ENCODE data around the gene PCDHB14.
A peak's percentile ranks its signal among the peaks of the same experiment; 100 is the strongest.
"Not testable (repeated sequence)": the region's sequence is repeated elsewhere in the genome, so short reads cannot be mapped to it uniquely, and the experiment has no call there.

Gene PCDHB14

DNA sequence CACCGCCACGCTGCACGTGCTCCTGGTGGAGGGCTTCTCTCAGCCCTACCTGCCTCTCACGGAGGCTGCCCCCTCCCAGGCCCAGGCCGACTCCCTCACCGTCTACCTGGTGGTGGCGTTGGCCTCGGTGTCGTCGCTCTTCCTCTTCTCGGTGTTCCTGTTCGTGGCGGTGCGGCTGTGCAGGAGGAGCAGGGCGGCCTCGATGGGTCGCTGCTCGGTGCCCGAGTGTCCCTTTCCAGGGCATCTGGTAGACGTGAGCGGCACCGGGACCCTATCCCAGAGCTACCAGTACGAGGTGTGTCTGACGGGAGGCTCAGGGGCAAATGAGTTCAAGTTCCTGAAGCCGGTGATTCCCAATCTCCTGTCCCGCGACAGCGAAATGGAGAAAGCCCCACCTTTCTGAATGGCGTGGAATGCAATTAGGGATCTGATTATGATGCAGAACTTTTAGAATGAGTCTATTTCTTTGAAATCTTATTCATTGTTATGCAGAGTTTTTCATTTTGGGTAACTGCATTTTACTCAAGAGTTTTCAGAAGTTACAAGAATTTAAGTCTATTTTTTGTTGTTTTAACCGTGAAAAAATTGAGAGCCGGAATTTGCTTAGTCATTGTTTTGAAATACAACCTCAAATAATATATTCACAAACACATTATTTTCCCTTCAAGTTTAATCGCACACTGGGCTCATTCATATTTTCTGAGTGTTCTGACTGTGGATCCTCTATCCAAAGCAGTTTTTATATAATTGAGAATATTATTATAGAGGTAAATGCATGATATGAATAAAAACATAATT lies 13.6 kb downstream of the PCDHB14 start:
- H3F3A ChIP-seq (ENCODE audit: insufficient read depth, low read length) = no peaks in the 10 kb centered on the region
- no peaks in the 10 kb centered on the region for H3K79me2 ChIP-seq (ENCODE audit: insufficient read depth, low read length)
- H3K9me2 ChIP-seq (ENCODE audit: low read depth, low read length) = no peaks in the 10 kb centered on the region
- H3K9ac ChIP-seq (ENCODE audit: low read length) = no peak overlapping the region
- H3K4me1 ChIP-seq (ENCODE audit: insufficient read depth, low read length, severe bottlenecking) = no peaks in the 10 kb centered on the region
- H3K36me3 ChIP-seq (ENCODE audit: insufficient read depth, low read length) = no peaks in the 10 kb centered on the region
- no peaks in the 10 kb centered on the region for H3K27me3 ChIP-seq (ENCODE audit: insufficient read depth, low read length)
- TF ChIP-seq CTCF (IDR thresholded peaks at IDR 0.05; ENCODE audit: low read length) = no peak
- no peak for TF ChIP-seq EZH2 (IDR thresholded peaks at IDR 0.05; ENCODE audit: borderline replicate concordance, low read length)
- no peaks in the 10 kb centered on the region for H4K20me1 ChIP-seq (ENCODE audit: insufficient read depth, low read length)
- no peak overlapping the region for H3K4me2 ChIP-seq (ENCODE audit: low read length)
- no peak overlapping the region for H3K27ac ChIP-seq (ENCODE audit: low read depth, low read length, poor library complexity, severe bottlenecking)
- H3K9me3 ChIP-seq (ENCODE audit: low read length) = peaks cover 7% of the 10 kb centered on the region; the same call in 1 of the 2 replicates
- no peak overlapping the region for H2AFZ ChIP-seq (ENCODE audit: low read length)
- H3K4me3 ChIP-seq (ENCODE audit: low read depth, low read length, poor library complexity, severe bottlenecking) = no peak overlapping the region

DNA sequence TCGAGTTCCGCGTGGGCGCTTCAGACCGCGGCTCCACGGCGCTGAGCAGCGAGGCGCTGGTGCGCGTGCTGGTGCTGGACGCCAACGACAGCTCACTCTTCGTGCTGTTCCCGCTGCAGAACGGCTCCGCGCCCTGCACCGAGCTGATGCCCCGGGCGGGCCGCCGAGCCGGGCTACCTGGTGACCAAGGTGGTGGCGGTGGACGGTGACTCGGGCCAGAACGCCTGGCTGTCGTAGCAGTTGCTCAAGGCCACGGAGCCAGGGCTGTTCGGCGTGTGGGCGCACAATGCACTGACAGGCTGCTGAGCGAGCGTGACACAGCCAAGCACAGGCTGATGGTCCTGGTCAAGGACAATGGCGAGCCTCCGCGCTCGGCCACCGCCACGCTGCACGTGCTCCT lies 18.4 kb downstream of the PCDHB14 start:
- H3F3A ChIP-seq (ENCODE audit: insufficient read depth, low read length) = no peaks in the 10 kb centered on the region
- no peak overlapping the region for H3K4me2 ChIP-seq (ENCODE audit: low read length)
- no peak overlapping the region for H3K27ac ChIP-seq (ENCODE audit: low read depth, low read length, poor library complexity, severe bottlenecking)
- no peak overlapping the region for H3K9ac ChIP-seq (ENCODE audit: low read length)
- no peaks in the 10 kb centered on the region for H3K79me2 ChIP-seq (ENCODE audit: insufficient read depth, low read length)
- no peaks in the 10 kb centered on the region for H4K20me1 ChIP-seq (ENCODE audit: insufficient read depth, low read length)
- no peaks in the 10 kb centered on the region for H3K36me3 ChIP-seq (ENCODE audit: insufficient read depth, low read length)
- H3K9me3 ChIP-seq (ENCODE audit: low read length) = peaks cover 5% of the 10 kb centered on the region; the same call in 1 of the 2 replicates
- no peaks in the 10 kb centered on the region for H3K9me2 ChIP-seq (ENCODE audit: low read depth, low read length)
- H3K4me1 ChIP-seq (ENCODE audit: insufficient read depth, low read length, severe bottlenecking) = no peaks in the 10 kb centered on the region
- TF ChIP-seq EZH2 (IDR thresholded peaks at IDR 0.05; ENCODE audit: borderline replicate concordance, low read length) (no peak), CTCF (IDR thresholded peaks at IDR 0.05; ENCODE audit: low read length) (no peak)
- H3K27me3 ChIP-seq (ENCODE audit: insufficient read depth, low read length) = no peaks in the 10 kb centered on the region
- no peak overlapping the region for H2AFZ ChIP-seq (ENCODE audit: low read length)
- no peak overlapping the region for H3K4me3 ChIP-seq (ENCODE audit: low read depth, low read length, poor library complexity, severe bottlenecking)

DNA sequence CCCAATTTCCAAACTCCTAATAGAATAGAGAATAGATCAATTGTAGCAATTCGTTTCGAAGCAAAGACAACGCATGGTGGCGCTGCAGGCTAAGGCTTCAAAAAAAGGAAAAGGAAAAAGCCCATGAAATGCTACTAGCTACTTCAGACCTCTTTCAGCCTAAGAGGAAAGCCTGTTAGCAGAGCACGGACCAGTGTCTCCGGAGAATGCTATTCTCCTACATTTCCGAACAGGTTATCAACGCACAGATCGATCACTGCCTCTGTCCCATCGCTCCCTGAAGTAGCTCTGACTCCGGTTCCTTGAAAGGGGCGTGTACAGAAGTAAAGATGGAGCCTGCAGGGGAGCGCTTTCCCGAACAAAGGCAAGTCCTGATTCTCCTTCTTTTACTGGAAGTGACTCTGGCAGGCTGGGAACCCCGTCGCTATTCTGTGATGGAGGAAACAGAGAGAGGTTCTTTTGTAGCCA lies 22.1 kb downstream of the PCDHB14 start, which contains the start of gene PCDHB15:
TSS of gene PCDHB15 (plus strand) at position 146 of the 468 bp plus-strand sequence. CDS start at position 330, 184 bp downstream.
- no peaks in the 10 kb centered on the region for H3K27me3 ChIP-seq (ENCODE audit: insufficient read depth, low read length)
- H3K4me1 ChIP-seq (ENCODE audit: insufficient read depth, low read length, severe bottlenecking) = no peaks in the 10 kb centered on the region
- no peaks in the 10 kb centered on the region for H3K36me3 ChIP-seq (ENCODE audit: insufficient read depth, low read length)
- H3K4me2 ChIP-seq (ENCODE audit: low read length) = no peak within 1 kb of the TSS
- H3K79me2 ChIP-seq (ENCODE audit: insufficient read depth, low read length) = no peaks in the 10 kb centered on the region
- H3K9me3 ChIP-seq (ENCODE audit: low read length) = peaks cover 5% of the 10 kb centered on the region; the same call in 1 of the 2 replicates
- H3F3A ChIP-seq (ENCODE audit: insufficient read depth, low read length) = no peaks in the 10 kb centered on the region
- no peak within 1 kb of the TSS for H3K27ac ChIP-seq (ENCODE audit: low read depth, low read length, poor library complexity, severe bottlenecking)
- H3K9me2 ChIP-seq (ENCODE audit: low read depth, low read length) = no peaks in the 10 kb centered on the region
- no peak within 1 kb of the TSS for H3K9ac ChIP-seq (ENCODE audit: low read length)
- H2AFZ ChIP-seq (ENCODE audit: low read length) = no peak within 1 kb of the TSS
- H4K20me1 ChIP-seq (ENCODE audit: insufficient read depth, low read length) = no peaks in the 10 kb centered on the region
- TF ChIP-seq CTCF (IDR thresholded peaks at IDR 0.05; ENCODE audit: low read length) (peak; percentile 10; the same call in 1 of the 2 replicates), EZH2 (IDR thresholded peaks at IDR 0.05; ENCODE audit: borderline replicate concordance, low read length) (no peak)
- H3K4me3 ChIP-seq (ENCODE audit: low read depth, low read length, poor library complexity, severe bottlenecking) = no peak within 1 kb of the TSS

DNA sequence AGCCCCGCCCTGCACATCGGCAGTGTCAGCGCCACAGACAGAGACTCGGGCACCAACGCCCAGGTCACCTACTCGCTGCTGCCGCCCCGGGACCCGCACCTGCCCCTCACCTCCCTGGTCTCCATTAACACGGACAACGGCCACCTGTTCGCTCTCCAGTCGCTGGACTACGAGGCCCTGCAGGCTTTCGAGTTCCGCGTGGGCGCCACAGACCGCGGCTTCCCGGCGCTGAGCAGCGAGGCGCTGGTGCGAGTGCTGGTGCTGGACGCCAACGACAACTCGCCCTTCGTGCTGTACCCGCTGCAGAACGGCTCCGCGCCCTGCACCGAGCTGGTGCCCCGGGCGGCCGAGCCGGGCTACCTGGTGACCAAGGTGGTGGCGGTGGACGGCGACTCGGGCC lies 23.8 kb downstream of the PCDHB14 start:
- H3K4me3 ChIP-seq (ENCODE audit: low read depth, low read length, poor library complexity, severe bottlenecking); H3K4me2 ChIP-seq (ENCODE audit: low read length); H3K79me2 ChIP-seq (ENCODE audit: insufficient read depth, low read length); H2AFZ ChIP-seq (ENCODE audit: low read length); H3K36me3 ChIP-seq (ENCODE audit: insufficient read depth, low read length); H3K4me1 ChIP-seq (ENCODE audit: insufficient read depth, low read length, severe bottlenecking); H3K9me2 ChIP-seq (ENCODE audit: low read depth, low read length); H4K20me1 ChIP-seq (ENCODE audit: insufficient read depth, low read length); H3K9me3 ChIP-seq (ENCODE audit: low read length); H3F3A ChIP-seq (ENCODE audit: insufficient read depth, low read length); H3K27ac ChIP-seq (ENCODE audit: low read depth, low read length, poor library complexity, severe bottlenecking); H3K9ac ChIP-seq (ENCODE audit: low read length); H3K27me3 ChIP-seq (ENCODE audit: insufficient read depth, low read length): not testable (repeated sequence)

DNA sequence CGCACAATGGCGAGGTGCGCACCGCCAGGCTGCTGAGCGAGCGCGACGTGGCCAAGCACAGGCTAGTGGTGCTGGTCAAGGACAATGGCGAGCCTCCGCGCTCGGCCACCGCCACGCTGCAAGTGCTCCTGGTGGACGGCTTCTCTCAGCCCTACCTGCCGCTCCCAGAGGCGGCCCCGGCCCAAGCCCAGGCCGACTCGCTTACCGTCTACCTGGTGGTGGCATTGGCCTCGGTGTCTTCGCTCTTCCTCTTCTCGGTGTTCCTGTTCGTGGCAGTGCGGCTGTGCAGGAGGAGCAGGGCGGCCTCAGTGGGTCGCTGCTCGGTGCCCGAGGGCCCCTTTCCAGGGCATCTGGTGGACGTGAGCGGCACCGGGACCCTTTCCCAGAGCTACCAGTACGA lies 24.3 kb downstream of the PCDHB14 start:
- not testable (repeated sequence) for H3K27ac ChIP-seq (ENCODE audit: low read depth, low read length, poor library complexity, severe bottlenecking); H3K9me2 ChIP-seq (ENCODE audit: low read depth, low read length); H4K20me1 ChIP-seq (ENCODE audit: insufficient read depth, low read length); H3K79me2 ChIP-seq (ENCODE audit: insufficient read depth, low read length); H3K9me3 ChIP-seq (ENCODE audit: low read length); H3K4me2 ChIP-seq (ENCODE audit: low read length); H3K4me3 ChIP-seq (ENCODE audit: low read depth, low read length, poor library complexity, severe bottlenecking); H3K4me1 ChIP-seq (ENCODE audit: insufficient read depth, low read length, severe bottlenecking); H3F3A ChIP-seq (ENCODE audit: insufficient read depth, low read length); H2AFZ ChIP-seq (ENCODE audit: low read length); H3K36me3 ChIP-seq (ENCODE audit: insufficient read depth, low read length); H3K9ac ChIP-seq (ENCODE audit: low read length); H3K27me3 ChIP-seq (ENCODE audit: insufficient read depth, low read length)

Measured in OCI-LY1 (cell line).